ENCODE measurements around the gene SLC29A3.

SLC29A3 gene

DNA sequence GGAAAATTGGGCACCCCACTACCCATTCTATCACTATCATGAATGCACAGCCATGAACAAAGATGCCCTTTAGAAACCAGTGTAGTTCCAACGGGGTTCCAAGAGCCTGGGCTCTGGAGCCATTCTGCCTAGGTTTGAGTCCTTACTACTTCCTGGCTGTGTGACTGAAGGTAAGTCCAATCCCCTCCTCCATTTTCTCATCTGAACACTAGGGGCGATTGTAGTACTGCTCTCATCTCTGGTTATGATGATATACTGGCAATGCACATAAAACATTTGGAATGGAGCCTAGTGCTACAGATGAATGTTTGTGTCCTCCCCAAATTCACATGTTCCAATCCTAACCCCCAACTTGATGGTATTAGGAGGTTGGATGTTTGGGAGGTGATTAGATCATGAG is 49.6 kb downstream of the SLC29A3 start:
- no peak for TF ChIP-seq TAF1 (IDR thresholded peaks at IDR 0.05; ENCODE audit: borderline replicate concordance, insufficient read depth, low read length)
- TF ChIP-seq REST (IDR thresholded peaks at IDR 0.05; ENCODE audit: insufficient read depth in 1 of 2, low read depth in 2 of 2, low read length in 2 of 2): no peak
- no peak for TF ChIP-seq POLR2AphosphoS5 (IDR thresholded peaks at IDR 0.05; ENCODE audit: low read depth, low read length)
- no peak for TF ChIP-seq FOXP2 (optimal IDR thresholded peaks at IDR 0.05; ENCODE audit: borderline replicate concordance, extremely low read depth, extremely low read length, insufficient read depth)
- TF ChIP-seq SIN3A (IDR thresholded peaks at IDR 0.05; ENCODE audit: borderline replicate concordance, insufficient read depth, low read length): no peak

DNA sequence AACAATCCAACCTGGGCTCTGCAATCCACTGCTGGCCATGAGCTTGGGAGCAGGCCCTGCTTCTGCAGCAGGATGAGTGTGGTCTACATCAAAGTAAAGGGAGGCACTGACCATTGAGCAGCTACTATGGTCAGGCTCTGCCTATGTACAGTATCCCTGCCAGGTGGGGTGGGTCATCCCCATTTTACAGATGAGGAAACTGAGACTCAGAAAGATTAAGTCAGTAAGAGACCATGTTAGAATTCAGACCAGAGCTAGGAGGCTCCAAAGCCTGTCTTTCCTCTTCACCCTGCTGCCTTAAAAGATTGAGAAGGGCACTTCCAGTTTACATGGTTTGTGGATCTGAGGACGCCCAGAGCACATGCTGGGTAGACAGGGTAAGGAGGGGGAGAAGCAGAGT is 50.5 kb downstream of the SLC29A3 start:
- TF ChIP-seq POLR2AphosphoS5 (IDR thresholded peaks at IDR 0.05; ENCODE audit: low read depth, low read length): no peak

GRCh38 chr10:71370031-71370430 is 51.0 kb downstream of the SLC29A3 start:
- TF ChIP-seq FOXP2 (optimal IDR thresholded peaks at IDR 0.05; ENCODE audit: borderline replicate concordance, extremely low read depth, extremely low read length, insufficient read depth) (no peak), POLR2AphosphoS5 (IDR thresholded peaks at IDR 0.05; ENCODE audit: low read depth, low read length) (no peak), SIN3A (IDR thresholded peaks at IDR 0.05; ENCODE audit: borderline replicate concordance, insufficient read depth, low read length) (no peak), TAF1 (IDR thresholded peaks at IDR 0.05; ENCODE audit: borderline replicate concordance, insufficient read depth, low read length) (no peak), REST (IDR thresholded peaks at IDR 0.05; ENCODE audit: insufficient read depth in 1 of 2, low read depth in 2 of 2, low read length in 2 of 2) (no peak)

GRCh38 chr10:71371750-71372166 is 52.7 kb downstream of the SLC29A3 start:
- TF ChIP-seq POLR2AphosphoS5 (IDR thresholded peaks at IDR 0.05; ENCODE audit: low read depth, low read length): no peak
- TF ChIP-seq SIN3A (IDR thresholded peaks at IDR 0.05; ENCODE audit: borderline replicate concordance, insufficient read depth, low read length): no peak
- TF ChIP-seq FOXP2 (optimal IDR thresholded peaks at IDR 0.05; ENCODE audit: borderline replicate concordance, extremely low read depth, extremely low read length, insufficient read depth): no peak
- no peak for TF ChIP-seq TAF1 (IDR thresholded peaks at IDR 0.05; ENCODE audit: borderline replicate concordance, insufficient read depth, low read length)
- no peak for TF ChIP-seq REST (IDR thresholded peaks at IDR 0.05; ENCODE audit: insufficient read depth in 1 of 2, low read depth in 2 of 2, low read length in 2 of 2)

DNA sequence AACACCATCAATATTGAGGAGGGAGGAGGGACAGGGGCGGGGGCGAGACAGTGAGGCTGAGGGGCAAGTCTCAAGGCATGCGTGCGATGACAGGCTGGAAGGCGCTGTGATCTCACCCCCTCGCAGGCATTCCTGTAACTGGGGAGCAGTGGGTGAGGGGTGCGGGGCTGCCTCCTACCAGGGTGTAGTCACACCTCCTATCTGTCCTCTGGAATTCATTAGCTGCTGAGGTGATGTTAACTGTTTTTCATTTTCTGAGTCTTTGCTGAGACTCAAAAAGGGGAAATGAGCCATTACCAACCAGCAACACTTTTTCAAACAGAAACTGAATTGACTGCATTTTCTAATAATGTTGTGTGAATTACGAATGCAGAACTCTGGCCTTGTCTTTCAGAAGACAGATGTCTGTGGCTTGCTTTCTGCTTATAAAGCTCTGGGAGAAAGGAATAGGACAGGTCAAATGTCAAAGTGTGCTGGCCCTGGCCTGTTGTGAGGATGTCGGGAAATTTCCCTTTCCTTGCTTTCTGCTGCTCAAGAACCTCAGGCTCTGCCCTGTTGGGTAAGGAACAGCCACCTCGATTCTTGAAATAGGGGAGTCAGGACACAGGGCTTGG is 53.9 kb downstream of the SLC29A3 start:
- TF ChIP-seq SIN3A (IDR thresholded peaks at IDR 0.05; ENCODE audit: borderline replicate concordance, insufficient read depth, low read length): no peak
- TF ChIP-seq POLR2AphosphoS5 (IDR thresholded peaks at IDR 0.05; ENCODE audit: low read depth, low read length): no peak
- no peak for TF ChIP-seq FOXP2 (optimal IDR thresholded peaks at IDR 0.05; ENCODE audit: borderline replicate concordance, extremely low read depth, extremely low read length, insufficient read depth)
- TF ChIP-seq TAF1 (IDR thresholded peaks at IDR 0.05; ENCODE audit: borderline replicate concordance, insufficient read depth, low read length): no peak
- TF ChIP-seq REST (IDR thresholded peaks at IDR 0.05; ENCODE audit: insufficient read depth in 1 of 2, low read depth in 2 of 2, low read length in 2 of 2): no peak

All from PFSK-1 (cell line).